Mesenchymal stem cell (in vitro differentiated cells and primary cell): ENCODE results near the gene PDE7B.
A peak's percentile ranks its signal among the peaks of the same experiment; 100 is the strongest.
"Not testable (repeated sequence)": the region's sequence is repeated elsewhere in the genome, so short reads cannot be mapped to it uniquely, and the experiment has no call there.

Experiments
- DNase-seq: peaks from one replicate; pipeline ENCODE4 v3.0.0-alpha.2; 2013
- H2AFZ ChIP-seq: one replicate; pipeline ENCODE4 v1.6.1; 2013; ENCODE audit warnings: low read depth, mild to moderate bottlenecking, control low read depth, inconsistent platforms, low read length, moderate library complexity
- H2AK5ac ChIP-seq: 2 replicates; pipeline ENCODE4 v1.6.1; 2013; ENCODE audit warnings: low read length, moderate library complexity, mild to moderate bottlenecking, inconsistent platforms; ENCODE audit not compliant: severe bottlenecking
- H2BK120ac ChIP-seq: one replicate; pipeline ENCODE4 v1.6.1; 2013; ENCODE audit warnings: low read depth, mild to moderate bottlenecking, inconsistent platforms, low read length, moderate library complexity
- H2BK12ac ChIP-seq, 2 experiments: one replicate each; pipeline ENCODE4 v1.6.1; 2013; ENCODE audit warnings: inconsistent platforms in 2 of 2, low read length in 2 of 2, mild to moderate bottlenecking in 2 of 2, moderate library complexity in 2 of 2, control low read depth in 1 of 2
- H2BK15ac ChIP-seq: one replicate; pipeline ENCODE4 v1.6.1; 2013; ENCODE audit warnings: mild to moderate bottlenecking, low read depth, inconsistent platforms; ENCODE audit not compliant: poor library complexity, severe bottlenecking
- H2BK5ac ChIP-seq: 2 replicates; pipeline ENCODE4 v1.6.1; 2013; ENCODE audit warnings: low read depth, mild to moderate bottlenecking, low read length, control low read depth, inconsistent platforms; ENCODE audit not compliant: poor library complexity, severe bottlenecking
- H3K14ac ChIP-seq, 2 experiments: one replicate each; pipeline ENCODE4 v1.6.1; 2013; ENCODE audit warnings: inconsistent platforms in 2 of 2, low read length in 2 of 2, control low read depth in 1 of 2, mild to moderate bottlenecking in 1 of 2, moderate library complexity in 1 of 2
- H3K18ac ChIP-seq, 2 experiments: one replicate each; pipeline ENCODE4 v1.6.1; 2013; ENCODE audit warnings: inconsistent platforms in 2 of 2, low read length in 2 of 2, control low read depth in 1 of 2, low read depth in 1 of 2, mild to moderate bottlenecking in 1 of 2
- H3K23ac ChIP-seq, 2 experiments: one replicate each; pipeline ENCODE4 v1.6.1; 2013; ENCODE audit warnings: inconsistent platforms in 2 of 2, low read length in 2 of 2, mild to moderate bottlenecking in 2 of 2, moderate library complexity in 2 of 2, control low read depth in 1 of 2
- H3K27ac ChIP-seq: 2 replicates; pipeline ENCODE4 v1.5.1; 2013; ENCODE audit warnings: mild to moderate bottlenecking, moderate library complexity, low read length, control low read depth, inconsistent platforms; ENCODE audit not compliant: poor library complexity, severe bottlenecking
- H3K27me3 ChIP-seq, 2 experiments: 2 replicates each; pipeline versions ENCODE4 v1.6.1 to v1.7.0; 2013; ENCODE audit warnings: low read length in 2 of 2, mild to moderate bottlenecking in 2 of 2, moderate library complexity in 2 of 2, control low read depth in 1 of 2, inconsistent platforms in 1 of 2; ENCODE audit not compliant: control insufficient read depth in 1 of 2, insufficient read depth in 1 of 2
- H3K36me3 ChIP-seq, 2 experiments: 2 replicates each; pipeline versions ENCODE4 v1.6.1 to v1.7.0; 2013; ENCODE audit warnings: low read length in 2 of 2, control low read depth in 1 of 2, inconsistent platforms in 1 of 2, low read depth in 1 of 2, mild to moderate bottlenecking in 1 of 2; ENCODE audit not compliant: insufficient read depth in 2 of 2, control insufficient read depth in 1 of 2
- H3K4ac ChIP-seq, 2 experiments: one replicate each; pipeline ENCODE4 v1.6.1; 2013; ENCODE audit warnings: inconsistent platforms in 2 of 2, low read length in 2 of 2, mild to moderate bottlenecking in 2 of 2, moderate library complexity in 2 of 2, control low read depth in 1 of 2, low read depth in 1 of 2
- H3K4me1 ChIP-seq: 2 replicates; pipeline ENCODE4 v1.6.1; 2013; ENCODE audit warnings: low read depth, low read length, control low read depth; ENCODE audit not compliant: control insufficient read depth, insufficient read depth
- H3K4me2 ChIP-seq: 2 replicates; pipeline ENCODE4 v1.6.1; 2013; ENCODE audit warnings: low read length, mild to moderate bottlenecking, inconsistent platforms; ENCODE audit not compliant: poor library complexity, severe bottlenecking
- H3K4me3 ChIP-seq, 2 experiments: 2 replicates each; pipeline versions ENCODE4 v1.5.1 to v1.7.0; 2013; ENCODE audit warnings: low read length in 2 of 2, mild to moderate bottlenecking in 2 of 2, control low read depth in 1 of 2, low read depth in 1 of 2; ENCODE audit not compliant: insufficient read depth in 1 of 2
- H3K79me1 ChIP-seq: replicated peaks from 2 replicates; pipeline ENCODE4 v1.6.1; 2013; ENCODE audit warnings: mild to moderate bottlenecking, control low read depth, low read length, inconsistent platforms; ENCODE audit not compliant: poor library complexity, severe bottlenecking
- H3K9ac ChIP-seq: 2 replicates; pipeline ENCODE4 v1.7.0; 2013; ENCODE audit warnings: mild to moderate bottlenecking, low read length, moderate library complexity
- H3K9me3 ChIP-seq: 2 replicates; pipeline ENCODE4 v1.7.0; 2013; ENCODE audit warnings: mild to moderate bottlenecking, low read length; ENCODE audit not compliant: control insufficient read depth
- H4K8ac ChIP-seq: one replicate; pipeline ENCODE4 v1.6.1; 2013; ENCODE audit warnings: inconsistent platforms, mild to moderate bottlenecking, low read length, moderate library complexity
- H4K91ac ChIP-seq: one replicate; pipeline ENCODE4 v1.6.1; 2013; ENCODE audit warnings: mild to moderate bottlenecking, low read length, inconsistent platforms
- WGBS: methylation state at CpG from one replicate; pipeline ENCODE4 v1.1.7; 2013; ENCODE audit warnings: mixed read lengths; 5-methylcytosine and 5-hydroxymethylcytosine counted together

PDE7B gene

DNA sequence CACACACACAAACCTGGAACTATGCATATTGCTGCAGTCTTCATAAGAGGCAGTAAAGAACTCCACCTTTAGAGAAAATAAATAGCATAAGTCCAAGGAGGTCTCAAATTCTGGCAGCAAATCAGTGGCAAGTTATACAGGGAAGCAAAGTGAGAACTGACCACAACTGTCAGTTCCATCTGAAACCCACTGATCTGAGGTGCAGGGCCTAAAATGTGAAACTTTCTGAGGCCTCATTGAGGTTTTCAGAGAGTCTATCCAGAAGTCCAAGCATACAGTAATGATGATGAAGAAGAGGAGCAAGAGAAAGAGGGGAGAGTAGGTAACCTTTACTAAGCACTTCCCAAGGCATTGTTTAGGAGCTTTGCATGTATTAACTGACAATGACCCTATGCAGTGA is 362.4 kb downstream of the PDE7B start:
- DNase-seq = no peak
- H2AK5ac ChIP-seq = no peak overlapping the region
- no peaks in the 10 kb centered on the region for H3K79me1 ChIP-seq
- no peak overlapping the region for H3K23ac ChIP-seq
- H4K91ac ChIP-seq = peak overlapping the region; percentile 67
- H2AFZ ChIP-seq = no peak overlapping the region
- no peak overlapping the region for H2BK120ac ChIP-seq
- no peak overlapping the region for H2BK5ac ChIP-seq
- H3K9ac ChIP-seq = no peak overlapping the region
- no peak overlapping the region for H3K4me3 ChIP-seq
- peak overlapping the region in 1 of 2 experiments; percentile 60 for H3K18ac ChIP-seq
- no peak overlapping the region for H3K4ac ChIP-seq
- H2BK15ac ChIP-seq = no peak overlapping the region
- H3K4me2 ChIP-seq = no peak overlapping the region
- no peak overlapping the region for H3K27ac ChIP-seq
- no peak overlapping the region for H3K14ac ChIP-seq
- no peaks in the 10 kb centered on the region for H3K27me3 ChIP-seq
- peak overlapping the region in 1 of 2 experiments; percentile 7 for H2BK12ac ChIP-seq
- H3K36me3 ChIP-seq = no peaks in the 10 kb centered on the region
- no peak overlapping the region for H4K8ac ChIP-seq
- no peaks in the 10 kb centered on the region for H3K4me1 ChIP-seq
- H3K9me3 ChIP-seq = no peaks in the 10 kb centered on the region

DNA sequence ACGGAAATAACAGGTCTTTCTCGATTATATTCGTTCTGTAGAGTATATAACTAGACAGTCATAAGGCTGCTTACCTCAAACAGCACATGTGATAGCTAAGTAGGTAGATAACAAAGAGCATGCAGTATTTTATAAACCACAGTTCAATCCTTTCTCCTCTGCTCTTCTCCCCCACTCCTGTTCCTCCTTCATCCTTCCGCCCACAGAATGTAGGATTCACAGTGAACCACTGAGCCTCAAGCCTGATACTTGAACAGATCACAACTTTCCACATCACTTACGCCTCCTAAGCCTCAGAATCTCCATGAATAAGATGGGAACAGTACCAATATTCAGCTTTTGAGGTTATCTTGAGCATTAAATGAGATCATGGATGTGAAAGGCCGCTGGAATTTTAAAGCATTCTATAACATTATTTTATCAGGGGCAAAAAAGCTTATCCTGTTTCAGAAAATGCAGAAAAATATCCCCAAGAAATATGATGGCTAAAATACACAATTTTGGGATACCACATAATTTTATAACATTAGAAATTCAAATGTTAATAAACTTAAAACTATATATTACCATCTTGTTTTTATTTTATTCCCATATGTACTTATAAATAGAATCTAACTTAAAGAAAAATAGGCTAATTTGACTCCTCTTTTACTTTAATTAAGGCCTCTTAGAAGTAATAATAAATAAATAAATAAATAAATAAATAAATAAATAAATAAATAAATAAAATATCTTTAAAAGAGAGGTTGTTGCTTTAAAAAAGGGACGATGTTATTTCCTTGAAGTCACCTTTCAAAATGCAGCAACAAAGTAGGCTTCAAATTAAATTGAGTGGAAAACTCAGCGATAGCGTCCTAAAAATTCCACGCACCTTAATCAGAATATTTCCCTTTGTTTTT is 365.3 kb downstream of the PDE7B start:
- no peak overlapping the region for H2AFZ ChIP-seq
- H2AK5ac ChIP-seq = no peak overlapping the region
- no peaks in the 10 kb centered on the region for H3K27me3 ChIP-seq
- no peaks in the 10 kb centered on the region for H3K79me1 ChIP-seq
- no peak overlapping the region for H2BK120ac ChIP-seq
- WGBS = 100% methylated on average over 4 of the region's 10 CpGs
- H2BK15ac ChIP-seq = no peak overlapping the region
- no peaks in the 10 kb centered on the region for H3K4me1 ChIP-seq
- no peak overlapping the region for H4K8ac ChIP-seq
- H3K9ac ChIP-seq = no peak overlapping the region
- no peak overlapping the region for H3K27ac ChIP-seq
- no peaks in the 10 kb centered on the region for H3K36me3 ChIP-seq
- H3K4me2 ChIP-seq = no peak overlapping the region
- no peak overlapping the region for H3K4me3 ChIP-seq
- H3K14ac ChIP-seq = no peak overlapping the region
- no peak overlapping the region for H4K91ac ChIP-seq
- H3K23ac ChIP-seq = no peak overlapping the region
- H3K9me3 ChIP-seq = peaks cover 2% of the 10 kb centered on the region
- DNase-seq = no peak
- no peak overlapping the region for H2BK5ac ChIP-seq
- no peak overlapping the region for H3K4ac ChIP-seq
- H2BK12ac ChIP-seq = no peak overlapping the region
- H3K18ac ChIP-seq = no peak overlapping the region

DNA sequence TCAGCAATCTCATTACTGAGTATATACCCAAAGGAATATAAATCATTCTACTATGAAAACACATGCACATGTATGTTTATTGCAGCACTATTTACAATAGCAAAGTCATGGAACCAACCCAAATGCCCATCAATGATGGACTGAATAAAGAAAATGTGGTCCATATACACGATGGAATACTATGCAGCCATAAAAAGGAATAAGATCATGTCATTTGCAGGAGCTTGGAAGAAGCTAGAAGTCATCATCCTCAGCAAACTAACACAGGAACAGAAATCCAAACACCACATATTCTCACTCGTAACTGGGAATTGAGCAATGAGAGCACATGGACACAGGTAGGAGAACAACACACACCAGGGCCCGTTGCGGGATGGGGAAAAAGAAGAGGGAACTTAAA is 373.5 kb downstream of the PDE7B start:
- H3K27me3 ChIP-seq, H4K91ac ChIP-seq, H3K36me3 ChIP-seq, H2BK12ac ChIP-seq, H2BK15ac ChIP-seq, H3K14ac ChIP-seq, H3K79me1 ChIP-seq, H3K4me3 ChIP-seq, H3K4ac ChIP-seq, H4K8ac ChIP-seq, H3K18ac ChIP-seq, H3K4me1 ChIP-seq, H3K9ac ChIP-seq, DNase-seq, H3K4me2 ChIP-seq, H2BK5ac ChIP-seq, H2AFZ ChIP-seq, H2BK120ac ChIP-seq, H3K27ac ChIP-seq, H3K23ac ChIP-seq, H3K9me3 ChIP-seq: not testable (repeated sequence)
- WGBS = 100% methylated on average over 4 of the region's 4 CpGs
- peak overlapping the region; percentile 59 for H2AK5ac ChIP-seq

DNA sequence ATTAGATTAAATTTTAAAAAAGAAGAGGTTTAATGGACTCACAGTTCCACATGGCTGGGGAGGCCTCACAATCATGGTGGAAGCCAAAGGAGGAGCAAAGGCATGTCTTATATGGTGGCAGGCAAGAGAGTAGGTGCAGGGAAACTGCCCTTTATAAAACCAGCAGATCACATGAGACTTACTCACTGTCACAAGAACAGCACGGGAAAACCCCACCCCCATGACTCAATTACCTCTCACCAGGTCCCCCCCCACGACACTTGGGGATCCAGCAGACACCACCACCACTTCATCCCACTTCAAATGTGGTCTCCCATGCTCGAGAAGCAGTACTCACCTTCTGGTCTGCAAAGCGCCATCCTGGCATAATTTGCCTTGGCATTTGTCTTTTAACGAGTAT is 374.0 kb downstream of the PDE7B start:
- H3K18ac ChIP-seq = peak overlapping the region in 1 of 2 experiments; percentile 79
- no peak overlapping the region for H2AK5ac ChIP-seq
- H4K8ac ChIP-seq = peak overlapping the region; percentile 41
- H3K79me1 ChIP-seq = no peaks in the 10 kb centered on the region
- DNase-seq = peak; percentile 34
- no peak overlapping the region for H3K4me2 ChIP-seq
- peak overlapping the region; percentile 11 for H4K91ac ChIP-seq
- peaks cover 6% of the 10 kb centered on the region for H3K4me1 ChIP-seq
- H2BK120ac ChIP-seq = peak overlapping the region; percentile 85
- H2BK5ac ChIP-seq = no peak overlapping the region
- H3K27me3 ChIP-seq = no peaks in the 10 kb centered on the region
- H3K14ac ChIP-seq = no peak overlapping the region
- H2BK15ac ChIP-seq = no peak overlapping the region
- 59% methylated on average over 4 of the region's 5 CpGs for WGBS
- H3K36me3 ChIP-seq = no peaks in the 10 kb centered on the region
- H3K4me3 ChIP-seq = no peak overlapping the region
- no peak overlapping the region for H2AFZ ChIP-seq
- no peak overlapping the region for H3K23ac ChIP-seq
- peak overlapping the region; percentile 89 for H3K9ac ChIP-seq
- peaks cover 6% of the 10 kb centered on the region for H3K9me3 ChIP-seq
- no peak overlapping the region for H3K27ac ChIP-seq
- no peak overlapping the region for H3K4ac ChIP-seq
- H2BK12ac ChIP-seq = peak overlapping the region in 1 of 2 experiments; percentile 95
